HEK293 (cell line): ENCODE data around the gene FGFRL1.
A peak's percentile ranks its signal among the peaks of the same experiment; 100 is the strongest.

ENCODE experiments used
- CTCF ChIA-PET: fragments of 350-600 bp; formaldehyde crosslinking; extraction: SDS; loops from one replicate; lab custom pipeline; 2021; ENCODE audit warnings: antibody characterized with exemption; lab: Yijun Ruan, JAX
- POLR2A ChIA-PET: fragments of 300-600 bp; formaldehyde crosslinking; extraction: SDS; loops from one replicate; lab custom pipeline; 2020; ENCODE audit warnings: antibody characterized with exemption, inconsistent platforms; lab: Yijun Ruan, JAX
- H3K27ac ChIP-seq: fragments of 200-500 bp; sonication (Bioruptor generic); 2 replicates; pipeline ENCODE4 v1.5.1; 2014; ENCODE audit warnings: low read depth, low read length, control low read depth, inconsistent platforms; ENCODE audit errors: extremely low read depth
- H3K36me3 ChIP-seq, 2 experiments: fragments of 200-500 bp in 1 of 2; sonication (Bioruptor generic) in 1 of 2; 1 replicate in 1 of 2; 2 replicates in 1 of 2; pipeline ENCODE4 v1.5.1; 2014 to 2017; ENCODE audit warnings: inconsistent platforms in 2 of 2, low read length in 2 of 2; ENCODE audit not compliant: control insufficient read depth in 2 of 2, insufficient read depth in 1 of 2
- H3K4me1 ChIP-seq: fragments of 200-500 bp; sonication (Bioruptor generic); 2 replicates; pipeline ENCODE4 v1.5.1; 2014; ENCODE audit warnings: mild to moderate bottlenecking, low read length, inconsistent platforms; ENCODE audit not compliant: control insufficient read depth, insufficient read depth
- H3K4me3 ChIP-seq: 2 replicates; pipeline ENCODE4 v1.5.1; 2011; ENCODE audit warnings: low read depth, mild to moderate bottlenecking, control low read depth, low read length, moderate library complexity
- H3K9me3 ChIP-seq: fragments of 200-500 bp; sonication (Bioruptor generic); 2 replicates; pipeline ENCODE4 v1.5.1; 2014; ENCODE audit warnings: low read depth, low read length, inconsistent platforms; ENCODE audit not compliant: control insufficient read depth, insufficient read depth
- EGR2 ChIP-seq: fragments of 450-650 bp; formaldehyde crosslinking; IDR thresholded peaks from 2 replicates; pipeline ENCODE4 v1.5.1; 2016; ENCODE audit warnings: low read depth, missing biosample characterization, missing genetic modification characterization
- KLF1 ChIP-seq: fragments of 450-650 bp; formaldehyde crosslinking; IDR thresholded peaks from 2 replicates; pipeline ENCODE4 v1.5.1; 2016; ENCODE audit warnings: missing biosample characterization, missing genetic modification characterization
- SALL2 ChIP-seq: fragments of 450-650 bp; formaldehyde crosslinking; IDR thresholded peaks from 2 replicates; pipeline ENCODE4 v1.5.0; 2017; ENCODE audit warnings: missing biosample characterization, mild to moderate bottlenecking, missing genetic modification characterization, borderline replicate concordance
- SCRT2 ChIP-seq: fragments of 450-650 bp; formaldehyde crosslinking; IDR thresholded peaks from 2 replicates; pipeline ENCODE4 v1.5.1; 2016; ENCODE audit warnings: missing biosample characterization, missing genetic modification characterization
- SETDB1 ChIP-seq: IDR thresholded peaks from one replicate; pipeline ENCODE4 v1.6.1; 2017; ENCODE audit warnings: mild to moderate bottlenecking, low read length, moderate library complexity, mixed read lengths; ENCODE audit not compliant: insufficient read length
- YY2 ChIP-seq: fragments of 450-650 bp; formaldehyde crosslinking; IDR thresholded peaks from 2 replicates; pipeline ENCODE4 v1.5.1; 2016; ENCODE audit warnings: missing biosample characterization, missing genetic modification characterization
- ZBTB17 ChIP-seq: fragments of 450-650 bp; formaldehyde crosslinking; IDR thresholded peaks from 2 replicates; pipeline ENCODE4 v1.5.1; 2016; ENCODE audit warnings: missing biosample characterization, missing genetic modification characterization
- ZBTB48 ChIP-seq: fragments of 450-650 bp; formaldehyde crosslinking; IDR thresholded peaks from 2 replicates; pipeline ENCODE4 v1.5.1; 2016; ENCODE audit warnings: missing biosample characterization, missing genetic modification characterization
- ZNF10 ChIP-seq: fragments of 450-650 bp; formaldehyde crosslinking; IDR thresholded peaks from 2 replicates; pipeline ENCODE4 v1.5.1; 2017; ENCODE audit warnings: missing biosample characterization, missing genetic modification characterization
- ZNF169 ChIP-seq: fragments of 450-650 bp; formaldehyde crosslinking; IDR thresholded peaks from 2 replicates; pipeline ENCODE4 v1.5.1; 2016; ENCODE audit warnings: missing biosample characterization, missing genetic modification characterization
- ZNF335 ChIP-seq: fragments of 450-650 bp; formaldehyde crosslinking; conservative IDR thresholded peaks from 2 replicates; pipeline ENCODE4 v1.5.1; 2016; ENCODE audit warnings: missing biosample characterization, missing genetic modification characterization
- ZNF350 ChIP-seq: fragments of 450-650 bp; formaldehyde crosslinking; IDR thresholded peaks from 2 replicates; pipeline ENCODE4 v1.5.0; 2017; ENCODE audit warnings: missing biosample characterization, mild to moderate bottlenecking, missing genetic modification characterization
- ZNF416 ChIP-seq: fragments of 450-650 bp; formaldehyde crosslinking; IDR thresholded peaks from 2 replicates; pipeline ENCODE4 v1.5.1; 2016; ENCODE audit warnings: missing biosample characterization, missing genetic modification characterization
- ZNF423 ChIP-seq: fragments of 450-650 bp; formaldehyde crosslinking; IDR thresholded peaks from 2 replicates; pipeline ENCODE4 v1.5.1; 2016; ENCODE audit warnings: missing biosample characterization, missing genetic modification characterization
- ZNF529 ChIP-seq: fragments of 450-650 bp; formaldehyde crosslinking; IDR thresholded peaks from 2 replicates; pipeline ENCODE4 v1.5.1; 2017; ENCODE audit warnings: missing genetic modification characterization, missing biosample characterization; ENCODE audit not compliant: insufficient replicate concordance
- ZNF561 ChIP-seq: fragments of 450-650 bp; IDR thresholded peaks from 2 replicates; pipeline ENCODE4 v1.5.1; 2018; ENCODE audit warnings: missing biosample characterization, missing genetic modification characterization, borderline replicate concordance
- ZNF585B ChIP-seq: fragments of 450-650 bp; formaldehyde crosslinking; IDR thresholded peaks from 2 replicates; pipeline ENCODE4 v1.5.1; 2016; ENCODE audit warnings: missing biosample characterization, missing genetic modification characterization
- ZNF768 ChIP-seq: fragments of 450-650 bp; formaldehyde crosslinking; IDR thresholded peaks from 2 replicates; pipeline ENCODE4 v1.5.1; 2018; ENCODE audit warnings: missing biosample characterization, mild to moderate bottlenecking, missing genetic modification characterization
- ZNF837 ChIP-seq: fragments of 450-650 bp; formaldehyde crosslinking; IDR thresholded peaks from 2 replicates; pipeline ENCODE4 v1.5.1; 2016; ENCODE audit warnings: missing biosample characterization, missing genetic modification characterization
- TF ChIP-seq, protein P1 (sequence below): fragments of 450-650 bp; formaldehyde crosslinking; IDR thresholded peaks from 2 replicates; pipeline ENCODE4 v1.5.1; 2016; ENCODE audit warnings: missing biosample characterization, missing genetic modification characterization
- TF ChIP-seq, protein P2 (sequence below): fragments of 450-650 bp; formaldehyde crosslinking; IDR thresholded peaks from 2 replicates; pipeline ENCODE4 v1.5.1; 2016; ENCODE audit warnings: missing biosample characterization, missing genetic modification characterization
- TF ChIP-seq, protein P3 (sequence below): fragments of 450-650 bp; formaldehyde crosslinking; IDR thresholded peaks from 2 replicates; pipeline ENCODE4 v1.5.1; 2016; ENCODE audit warnings: missing biosample characterization, missing genetic modification characterization
- TF ChIP-seq, protein P4 (sequence below): fragments of 450-650 bp; formaldehyde crosslinking; IDR thresholded peaks from 2 replicates; pipeline ENCODE4 v1.5.1; 2016; ENCODE audit warnings: missing biosample characterization, missing genetic modification characterization

The FGFRL1 gene

DNA sequence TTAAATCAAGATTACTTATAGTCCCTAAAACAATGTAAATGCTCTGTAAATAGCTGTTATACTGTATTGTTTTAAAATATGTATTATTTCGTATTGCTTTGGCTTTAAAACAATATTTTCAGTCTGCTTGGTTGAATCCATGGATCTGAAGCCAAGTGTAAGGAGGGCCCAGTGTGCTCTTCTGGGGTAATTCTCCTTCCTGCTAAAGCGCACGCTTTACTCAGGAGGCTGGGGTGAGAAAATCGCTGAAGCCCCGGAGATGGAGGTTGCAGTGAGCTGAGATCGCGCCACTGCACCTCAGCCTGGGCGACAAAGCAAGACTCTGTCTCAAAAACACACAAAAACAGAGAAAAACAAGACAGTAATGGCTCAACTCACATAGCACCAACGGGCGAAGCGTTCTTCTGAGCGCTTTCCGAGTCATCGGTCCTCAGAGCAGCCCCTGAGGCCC lies 25.0 kb upstream of the FGFRL1 start (continued):
- TF ChIP-seq, protein P1, sequence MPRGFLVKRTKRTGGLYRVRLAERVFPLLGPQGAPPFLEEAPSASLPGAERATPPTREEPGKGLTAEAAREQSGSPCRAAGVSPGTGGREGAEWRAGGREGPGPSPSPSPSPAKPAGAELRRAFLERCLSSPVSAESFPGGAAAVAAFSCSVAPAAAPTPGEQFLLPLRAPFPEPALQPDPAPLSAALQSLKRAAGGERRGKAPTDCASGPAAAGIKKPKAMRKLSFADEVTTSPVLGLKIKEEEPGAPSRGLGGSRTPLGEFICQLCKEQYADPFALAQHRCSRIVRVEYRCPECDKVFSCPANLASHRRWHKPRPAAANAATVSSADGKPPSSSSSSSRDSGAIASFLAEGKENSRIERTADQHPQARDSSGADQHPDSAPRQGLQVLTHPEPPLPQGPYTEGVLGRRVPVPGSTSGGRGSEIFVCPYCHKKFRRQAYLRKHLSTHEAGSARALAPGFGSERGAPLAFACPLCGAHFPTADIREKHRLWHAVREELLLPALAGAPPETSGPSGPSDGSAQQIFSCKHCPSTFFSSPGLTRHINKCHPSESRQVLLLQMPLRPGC (tag by site-specific recombination): no peak
- TF ChIP-seq ZNF335 (tag by site-specific recombination): peak; percentile 67
- TF ChIP-seq, protein P2, sequence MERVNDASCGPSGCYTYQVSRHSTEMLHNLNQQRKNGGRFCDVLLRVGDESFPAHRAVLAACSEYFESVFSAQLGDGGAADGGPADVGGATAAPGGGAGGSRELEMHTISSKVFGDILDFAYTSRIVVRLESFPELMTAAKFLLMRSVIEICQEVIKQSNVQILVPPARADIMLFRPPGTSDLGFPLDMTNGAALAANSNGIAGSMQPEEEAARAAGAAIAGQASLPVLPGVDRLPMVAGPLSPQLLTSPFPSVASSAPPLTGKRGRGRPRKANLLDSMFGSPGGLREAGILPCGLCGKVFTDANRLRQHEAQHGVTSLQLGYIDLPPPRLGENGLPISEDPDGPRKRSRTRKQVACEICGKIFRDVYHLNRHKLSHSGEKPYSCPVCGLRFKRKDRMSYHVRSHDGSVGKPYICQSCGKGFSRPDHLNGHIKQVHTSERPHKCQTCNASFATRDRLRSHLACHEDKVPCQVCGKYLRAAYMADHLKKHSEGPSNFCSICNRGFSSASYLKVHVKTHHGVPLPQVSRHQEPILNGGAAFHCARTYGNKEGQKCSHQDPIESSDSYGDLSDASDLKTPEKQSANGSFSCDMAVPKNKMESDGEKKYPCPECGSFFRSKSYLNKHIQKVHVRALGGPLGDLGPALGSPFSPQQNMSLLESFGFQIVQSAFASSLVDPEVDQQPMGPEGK (tag by site-specific recombination): peak; percentile 31
- 0 out of 2 replicates have a peak, but pooled peaks have one; percentile 26 for TF ChIP-seq ZBTB48 (tag by site-specific recombination)
- TF ChIP-seq KLF1 (tag by site-specific recombination): peak; percentile 28; the same call in 1 of the 2 replicates
- TF ChIP-seq ZNF10: no peak
- TF ChIP-seq ZBTB17 (tag by site-specific recombination): peak; percentile 70
- TF ChIP-seq, all 188 proteins: peak for 6

DNA sequence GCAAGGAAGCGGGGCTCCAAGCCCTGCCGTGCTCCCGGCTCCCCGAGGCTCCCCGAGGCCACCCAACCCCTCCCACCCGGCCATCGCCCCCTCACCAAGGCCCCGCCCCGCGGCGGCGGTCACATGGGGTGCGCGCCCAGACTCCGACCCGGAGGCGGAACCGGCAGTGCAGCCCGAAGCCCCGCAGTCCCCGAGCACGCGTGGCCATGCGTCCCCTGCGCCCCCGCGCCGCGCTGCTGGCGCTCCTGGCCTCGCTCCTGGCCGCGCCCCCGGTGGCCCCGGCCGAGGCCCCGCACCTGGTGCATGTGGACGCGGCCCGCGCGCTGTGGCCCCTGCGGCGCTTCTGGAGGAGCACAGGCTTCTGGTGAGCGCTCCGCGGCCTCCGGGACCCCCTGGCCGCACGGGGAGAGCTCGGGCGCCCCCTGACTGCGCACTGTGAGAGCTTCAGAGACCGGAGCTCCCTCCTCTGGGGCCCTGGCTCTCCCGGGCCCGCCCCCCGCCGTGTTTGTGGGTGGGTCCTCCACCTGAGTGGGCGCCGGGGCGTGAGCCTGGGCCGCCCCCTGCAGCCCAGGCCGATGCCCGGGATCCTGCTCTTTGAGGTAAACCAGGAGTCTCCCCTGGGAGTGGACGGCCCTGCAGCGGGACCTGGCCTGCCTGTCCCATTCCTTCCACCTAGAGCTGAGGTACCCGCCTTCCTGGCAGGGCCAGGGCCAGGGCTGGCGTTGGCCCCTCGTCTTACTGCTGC lies 24.4 kb upstream of the FGFRL1 start, which contains the start of gene IDUA:
IDUA (plus strand) TSS at position 166 of the 745 bp plus-strand sequence; CDS start at position 207, 41 bp downstream.
- H3K4me1 ChIP-seq: no peaks in the 10 kb centered on the region
- H3K9me3 ChIP-seq: no peaks in the 10 kb centered on the region
- H3K27ac ChIP-seq: no peak within 1 kb of the TSS; the same call in 1 of the 2 replicates
- ChIA-PET CTCF (interaction anchor here (0.6 to 2.1 kb wide), 4 partner anchors 12 to 245 kb away, joined by 3 to 12 read pairs (median 4); no protein-coding TSS in a partner anchor), POLR2A (no interaction called here)
- peak within 1 kb of the TSS; percentile 36 for H3K4me3 ChIP-seq
- H3K36me3 ChIP-seq: peaks cover 0 to 4% of the 10 kb centered on the region in 2 experiments; a peak in 1 of 3 replicates
- TF ChIP-seq ZNF423 (tag by site-specific recombination): peak; percentile 91
- no peak for TF ChIP-seq ZNF585B (tag by site-specific recombination)
- TF ChIP-seq SCRT2 (tag by site-specific recombination): no peak
- TF ChIP-seq, protein P3, sequence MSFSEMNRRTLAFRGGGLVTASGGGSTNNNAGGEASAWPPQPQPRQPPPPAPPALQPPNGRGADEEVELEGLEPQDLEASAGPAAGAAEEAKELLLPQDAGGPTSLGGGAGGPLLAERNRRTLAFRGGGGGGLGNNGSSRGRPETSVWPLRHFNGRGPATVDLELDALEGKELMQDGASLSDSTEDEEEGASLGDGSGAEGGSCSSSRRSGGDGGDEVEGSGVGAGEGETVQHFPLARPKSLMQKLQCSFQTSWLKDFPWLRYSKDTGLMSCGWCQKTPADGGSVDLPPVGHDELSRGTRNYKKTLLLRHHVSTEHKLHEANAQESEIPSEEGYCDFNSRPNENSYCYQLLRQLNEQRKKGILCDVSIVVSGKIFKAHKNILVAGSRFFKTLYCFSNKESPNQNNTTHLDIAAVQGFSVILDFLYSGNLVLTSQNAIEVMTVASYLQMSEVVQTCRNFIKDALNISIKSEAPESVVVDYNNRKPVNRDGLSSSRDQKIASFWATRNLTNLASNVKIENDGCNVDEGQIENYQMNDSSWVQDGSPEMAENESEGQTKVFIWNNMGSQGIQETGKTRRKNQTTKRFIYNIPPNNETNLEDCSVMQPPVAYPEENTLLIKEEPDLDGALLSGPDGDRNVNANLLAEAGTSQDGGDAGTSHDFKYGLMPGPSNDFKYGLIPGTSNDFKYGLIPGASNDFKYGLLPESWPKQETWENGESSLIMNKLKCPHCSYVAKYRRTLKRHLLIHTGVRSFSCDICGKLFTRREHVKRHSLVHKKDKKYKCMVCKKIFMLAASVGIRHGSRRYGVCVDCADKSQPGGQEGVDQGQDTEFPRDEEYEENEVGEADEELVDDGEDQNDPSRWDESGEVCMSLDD (tag by site-specific recombination): peak; percentile 22; the same call in 1 of the 2 replicates
- TF ChIP-seq YY2: no peak
- TF ChIP-seq ZNF837 (tag by site-specific recombination): no peak
- no peak for TF ChIP-seq ZNF416 (tag by site-specific recombination)
- no peak for TF ChIP-seq SALL2 (tag by site-specific recombination)
- no peak for TF ChIP-seq SETDB1
- TF ChIP-seq EGR2: peak; percentile 70; the same call in 1 of the 2 replicates
- TF ChIP-seq ZNF768: no peak
- peak; percentile 55; the same call in 1 of the 2 replicates for TF ChIP-seq ZNF561
- TF ChIP-seq ZNF529 (tag by site-specific recombination): no peak
- TF ChIP-seq, protein P2 (tag by site-specific recombination): peak; percentile 41
- TF ChIP-seq ZNF350 (tag by site-specific recombination): no peak
- TF ChIP-seq, protein P4, sequence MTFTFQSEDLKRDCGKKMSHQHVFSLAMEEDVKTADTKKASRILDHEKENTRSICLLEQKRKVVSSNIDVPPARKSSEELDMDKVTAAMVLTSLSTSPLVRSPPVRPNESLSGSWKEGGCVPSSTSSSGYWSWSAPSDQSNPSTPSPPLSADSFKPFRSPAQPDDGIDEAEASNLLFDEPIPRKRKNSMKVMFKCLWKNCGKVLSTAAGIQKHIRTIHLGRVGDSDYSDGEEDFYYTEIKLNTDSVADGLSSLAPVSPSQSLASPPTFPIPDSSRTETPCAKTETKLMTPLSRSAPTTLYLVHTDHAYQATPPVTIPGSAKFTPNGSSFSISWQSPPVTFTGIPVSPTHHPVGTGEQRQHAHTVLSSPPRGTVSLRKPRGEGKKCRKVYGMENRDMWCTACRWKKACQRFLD: no peak
- TF ChIP-seq ZNF169 (tag by site-specific recombination): no peak
